ENCODE results near the gene FNDC3B.

- no peak for TF ChIP-seq POLR2AphosphoS5 (IDR thresholded peaks at IDR 0.05; ENCODE audit: low read depth, low read length)
- TF ChIP-seq POLR2A (IDR thresholded peaks at IDR 0.05; ENCODE audit: low read depth, low read length), result no peak
Observed at GRCh38 chr3:172083995-172084409, 44.6 kb downstream of the FNDC3B start.

All from GM12892 (cell line).